K562 (cell line): Measurements from ENCODE around the gene ADGRG1. TPM values are rescaled to one million over a fixed set of nuclear protein-coding genes. Genes with fewer than 3 reads are reported as not detected.

ENCODE experiments used
- EZH2 ChIP-seq: IDR thresholded peaks from 2 replicates; pipeline ENCODE4 v1.6.1; 2012; ENCODE audit warnings: low read depth, mild to moderate bottlenecking, inconsistent platforms, low read length, borderline replicate concordance
- NONO ChIP-seq, 2 experiments: fragments of 200-400 bp in 1 of 2; fragments of 450-650 bp in 1 of 2; formaldehyde crosslinking in 1 of 2; IDR thresholded peaks; 2 replicates each; pipeline ENCODE4 v1.6.1; 2017; ENCODE audit warnings: low read depth in 2 of 2, mild to moderate bottlenecking in 2 of 2, moderate library complexity in 2 of 2, low read length in 1 of 2
- PHF21A ChIP-seq: fragments of 450-650 bp; IDR thresholded peaks from 2 replicates; pipeline ENCODE4 v1.6.1; 2017; ENCODE audit warnings: low read depth, borderline replicate concordance
- ZNF507 ChIP-seq: conservative IDR thresholded peaks from 2 replicates; pipeline ENCODE4 v1.6.1; 2017; ENCODE audit warnings: missing genetic modification characterization, missing compliant biosample characterization
- polyA plus RNA-seq, 8 experiments: library from polyadenylated mRNA; depleted of rRNA in 4 of 8; stranded (reverse) in 5 of 8; unstranded in 3 of 8; fragments of >200 nt; fragmentation: Nextera tagmentation in 2 of 8; fragmentation: Illumina TruSeq in 1 of 8; extraction: Ambion mirVana in 2 of 8; extraction: Trizol in 1 of 8; gene quantifications; 2 replicates each; pipeline versions ENCODE4 v1.2.1 to v1.2.3, GENCODE V29; 2011 to 2014; ENCODE audit warnings: inconsistent platforms in 1 of 8, missing spikeins in 1 of 8
- total RNA-seq, 7 experiments: library from RNA; depleted of rRNA in 6 of 7; stranded (reverse); fragments of >200 nt in 6 of 7; fragmentation: Illumina TruSeq in 2 of 7; extraction: Trizol in 2 of 7; gene quantifications; 2 replicates each; pipeline versions ENCODE4 v1.2.1 to v1.2.3, GENCODE V29; 2011 to 2021; ENCODE audit warnings: low replicate concordance in 1 of 7
- TF ChIP-seq, protein P1 (sequence below), 3 experiments: IDR thresholded peaks in 2 of 3; conservative IDR thresholded peaks in 1 of 3; 2 replicates each; pipeline ENCODE4 v1.5.1; 2011 to 2012; ENCODE audit warnings: low read length in 3 of 3, mild to moderate bottlenecking in 3 of 3, control low read depth in 2 of 3, improper control_type of control experiment in 1 of 3, inconsistent platforms in 1 of 3, low read depth in 1 of 3, mixed read lengths in 1 of 3, moderate library complexity in 1 of 3; ENCODE audit not compliant: insufficient read depth in 2 of 3
- TF ChIP-seq, protein P2 (sequence below): fragments of 250-450 bp; sonication (Bioruptor Pico); IDR thresholded peaks from 2 replicates; pipeline ENCODE4 v1.8.0; 2021; ENCODE audit warnings: mild to moderate bottlenecking, moderate library complexity

ADGRG1 gene
- total and polyA plus RNA-seq, 9 of the 15 experiments (the other 6 are each of a cell fraction or from before 2014, with no cell fraction given) = 0.04 to 0.31 (median 0.16) TPM; not detected in 6

DNA sequence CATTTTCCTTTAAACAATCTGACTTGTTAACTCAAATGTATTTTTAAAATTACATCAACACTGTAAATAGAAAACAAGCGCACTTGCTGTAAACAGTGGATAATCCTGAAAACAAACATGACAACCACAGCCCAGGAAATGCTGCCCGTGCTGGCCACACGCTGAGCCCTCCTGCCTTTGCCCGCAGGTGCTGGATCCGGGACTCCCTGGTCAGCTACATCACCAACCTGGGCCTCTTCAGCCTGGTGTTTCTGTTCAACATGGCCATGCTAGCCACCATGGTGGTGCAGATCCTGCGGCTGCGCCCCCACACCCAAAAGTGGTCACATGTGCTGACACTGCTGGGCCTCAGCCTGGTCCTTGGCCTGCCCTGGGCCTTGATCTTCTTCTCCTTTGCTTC lies 33.1 kb downstream of the ADGRG1 start (continued):
- TF ChIP-seq, protein P1, sequence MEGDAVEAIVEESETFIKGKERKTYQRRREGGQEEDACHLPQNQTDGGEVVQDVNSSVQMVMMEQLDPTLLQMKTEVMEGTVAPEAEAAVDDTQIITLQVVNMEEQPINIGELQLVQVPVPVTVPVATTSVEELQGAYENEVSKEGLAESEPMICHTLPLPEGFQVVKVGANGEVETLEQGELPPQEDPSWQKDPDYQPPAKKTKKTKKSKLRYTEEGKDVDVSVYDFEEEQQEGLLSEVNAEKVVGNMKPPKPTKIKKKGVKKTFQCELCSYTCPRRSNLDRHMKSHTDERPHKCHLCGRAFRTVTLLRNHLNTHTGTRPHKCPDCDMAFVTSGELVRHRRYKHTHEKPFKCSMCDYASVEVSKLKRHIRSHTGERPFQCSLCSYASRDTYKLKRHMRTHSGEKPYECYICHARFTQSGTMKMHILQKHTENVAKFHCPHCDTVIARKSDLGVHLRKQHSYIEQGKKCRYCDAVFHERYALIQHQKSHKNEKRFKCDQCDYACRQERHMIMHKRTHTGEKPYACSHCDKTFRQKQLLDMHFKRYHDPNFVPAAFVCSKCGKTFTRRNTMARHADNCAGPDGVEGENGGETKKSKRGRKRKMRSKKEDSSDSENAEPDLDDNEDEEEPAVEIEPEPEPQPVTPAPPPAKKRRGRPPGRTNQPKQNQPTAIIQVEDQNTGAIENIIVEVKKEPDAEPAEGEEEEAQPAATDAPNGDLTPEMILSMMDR (IDR thresholded peaks at IDR 0.05 in 2 of 3, conservative IDR thresholded peaks at IDR 0.05 in 1 of 3; ENCODE audit: insufficient read depth in 2 of 3, low read depth in 1 of 3, low read length in 3 of 3) = no peak
- no peak for TF ChIP-seq PHF21A
- TF ChIP-seq EZH2 = no peak
- no peak for TF ChIP-seq ZNF507 (tag)
- TF ChIP-seq, protein P2, sequence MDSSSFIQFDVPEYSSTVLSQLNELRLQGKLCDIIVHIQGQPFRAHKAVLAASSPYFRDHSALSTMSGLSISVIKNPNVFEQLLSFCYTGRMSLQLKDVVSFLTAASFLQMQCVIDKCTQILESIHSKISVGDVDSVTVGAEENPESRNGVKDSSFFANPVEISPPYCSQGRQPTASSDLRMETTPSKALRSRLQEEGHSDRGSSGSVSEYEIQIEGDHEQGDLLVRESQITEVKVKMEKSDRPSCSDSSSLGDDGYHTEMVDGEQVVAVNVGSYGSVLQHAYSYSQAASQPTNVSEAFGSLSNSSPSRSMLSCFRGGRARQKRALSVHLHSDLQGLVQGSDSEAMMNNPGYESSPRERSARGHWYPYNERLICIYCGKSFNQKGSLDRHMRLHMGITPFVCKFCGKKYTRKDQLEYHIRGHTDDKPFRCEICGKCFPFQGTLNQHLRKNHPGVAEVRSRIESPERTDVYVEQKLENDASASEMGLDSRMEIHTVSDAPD (CRISPR knock-in tag) = no peak
- TF ChIP-seq NONO (IDR thresholded peaks at IDR 0.05; ENCODE audit: low read depth in 2 of 2, low read length in 1 of 2) = no peak
- TF ChIP-seq, all 486 proteins: peak for 0
